H1 (cell line): ENCODE results near the gene CNOT6L. TPM values are rescaled to one million over a fixed set of nuclear protein-coding genes. Genes with fewer than 3 reads are reported as not detected.

ENCODE experiments used
- CTCF ChIA-PET: fragments of 300-600 bp; sonication (Branson Sonifier 250); formaldehyde crosslinking; loops from one replicate; lab custom pipeline; 2021; ENCODE audit not compliant: partially characterized antibody; lab: Charles Lee
- POLR2A ChIA-PET: fragments of 300-600 bp; sonication (Branson Sonifier 250); formaldehyde crosslinking; loops from one replicate; lab custom pipeline; 2021; ENCODE audit warnings: inconsistent platforms; ENCODE audit not compliant: partially characterized antibody; lab: Charles Lee
- DNase-seq, 2 experiments: peaks; one replicate each; pipeline versions ENCODE4 v3.0.0 to v3.0.0-alpha.2; 2010 to 2022; ENCODE audit warnings: low spot score in 2 of 2, low read depth in 1 of 2, mixed read lengths in 1 of 2
- FAIRE-seq: peaks from 2 replicates; lab custom pipeline; 2011; peaks lifted over from hg19 to GRCh38; lab: Jason Lieb, UNC
- H2AFZ ChIP-seq: 2 replicates; pipeline ENCODE4 v1.8.1; 2012; ENCODE audit warnings: low read length, inconsistent platforms
- H2AK5ac ChIP-seq: 2 replicates; pipeline ENCODE4 v1.6.1; 2013; ENCODE audit warnings: low read depth, low read length
- H2BK120ac ChIP-seq: replicated peaks from 2 replicates; pipeline ENCODE3; 2013; ENCODE audit warnings: low read depth, low read length, inconsistent platforms
- H2BK12ac ChIP-seq: 2 replicates; pipeline ENCODE4 v1.6.1; 2013; ENCODE audit warnings: low read depth, low read length
- H2BK15ac ChIP-seq: 2 replicates; pipeline ENCODE4 v1.6.1; 2013; ENCODE audit warnings: low read length
- H2BK20ac ChIP-seq: 2 replicates; pipeline ENCODE4 v1.6.1; 2013; ENCODE audit warnings: low read length
- H2BK5ac ChIP-seq: 2 replicates; pipeline ENCODE4 v1.6.1; 2013; ENCODE audit warnings: low read depth, low read length
- H3K14ac ChIP-seq: 2 replicates; pipeline ENCODE4 v1.6.1; 2013; ENCODE audit warnings: inconsistent platforms; ENCODE audit not compliant: insufficient read length
- H3K18ac ChIP-seq: 2 replicates; pipeline ENCODE4 v1.6.1; 2013; ENCODE audit warnings: low read length; ENCODE audit errors: extremely low read depth
- H3K23ac ChIP-seq: 2 replicates; pipeline ENCODE4 v1.6.1; 2013; ENCODE audit warnings: inconsistent platforms; ENCODE audit not compliant: insufficient read length
- H3K23me2 ChIP-seq: 2 replicates; pipeline ENCODE4 v1.6.1; 2013; ENCODE audit warnings: low read depth, low read length
- H3K27ac ChIP-seq: 2 replicates; pipeline ENCODE4 v1.6.1; 2011; ENCODE audit warnings: low read depth, low read length, inconsistent platforms
- H3K27me3 ChIP-seq, 4 experiments: replicated peaks in 1 of 4; 1 replicate in 1 of 4; 2 replicates in 3 of 4; pipeline versions ENCODE4 v1.6.1 to v1.8.1; 2011 to 2013; ENCODE audit warnings: low read length in 3 of 4, mild to moderate bottlenecking in 3 of 4, inconsistent platforms in 2 of 4, mixed read lengths in 2 of 4, moderate library complexity in 1 of 4; ENCODE audit not compliant: control insufficient read depth in 3 of 4, insufficient read depth in 3 of 4; ENCODE audit errors: extremely low read depth in 1 of 4
- H3K36me3 ChIP-seq, 4 experiments: 2 replicates each; pipeline versions ENCODE4 v1.6.1 to v1.8.1; 2011 to 2013; ENCODE audit warnings: mild to moderate bottlenecking in 4 of 4, low read length in 3 of 4, moderate library complexity in 2 of 4, control low read depth in 1 of 4, inconsistent platforms in 1 of 4; ENCODE audit not compliant: insufficient read depth in 4 of 4, control insufficient read depth in 2 of 4
- H3K4ac ChIP-seq: replicated peaks from 2 replicates; pipeline ENCODE3; 2013; ENCODE audit warnings: low read length, low read depth, mixed read lengths, inconsistent platforms; ENCODE audit not compliant: insufficient read length
- H3K4me1 ChIP-seq, 4 experiments: replicated peaks in 1 of 4; 1 replicate in 1 of 4; 2 replicates in 3 of 4; pipeline versions ENCODE4 v1.6.1 to v1.8.1; 2011 to 2013; ENCODE audit warnings: low read length in 3 of 4, inconsistent platforms in 2 of 4, mixed read lengths in 1 of 4; ENCODE audit not compliant: insufficient read depth in 4 of 4, control insufficient read depth in 3 of 4
- H3K4me2 ChIP-seq, 2 experiments: 2 replicates each; pipeline versions ENCODE4 v1.6.1 to v1.8.1; 2011 to 2013; ENCODE audit warnings: low read depth in 2 of 2, low read length in 2 of 2, control low read depth in 1 of 2, inconsistent platforms in 1 of 2, mild to moderate bottlenecking in 1 of 2; ENCODE audit not compliant: insufficient read depth in 1 of 2
- H3K4me3 ChIP-seq, 4 experiments: fragments of 200-600, 300-600 bp in 1 of 4; sonication (generic), shearing (Covaris generic), sonication (Bioruptor Twin) in 1 of 4; 2 replicates each; pipeline versions ENCODE4 v1.5.1 to v1.8.1; 2011 to 2016; ENCODE audit warnings: low read length in 4 of 4, low read depth in 3 of 4, control low read depth in 2 of 4, inconsistent platforms in 2 of 4, mild to moderate bottlenecking in 2 of 4, mixed read lengths in 1 of 4, moderate library complexity in 1 of 4; ENCODE audit not compliant: insufficient read depth in 2 of 4; ENCODE audit errors: extremely low read depth in 1 of 4
- H3K56ac ChIP-seq: replicated peaks from 2 replicates; pipeline ENCODE3; 2013; ENCODE audit warnings: low read depth, mild to moderate bottlenecking, mixed read lengths, low read length, inconsistent platforms; ENCODE audit not compliant: insufficient read length
- H3K79me1 ChIP-seq: 2 replicates; pipeline ENCODE4 v1.6.1; 2013; ENCODE audit warnings: low read depth, low read length, control low read depth
- H3K79me2 ChIP-seq, 2 experiments: 2 replicates each; pipeline versions ENCODE4 v1.6.1 to v1.8.1; 2012 to 2013; ENCODE audit warnings: low read length in 2 of 2, mild to moderate bottlenecking in 2 of 2, inconsistent platforms in 1 of 2; ENCODE audit not compliant: insufficient read depth in 2 of 2, control insufficient read depth in 1 of 2
- H3K9ac ChIP-seq, 4 experiments: replicated peaks in 1 of 4; 1 replicate in 1 of 4; 2 replicates in 3 of 4; pipeline versions ENCODE4 v1.6.1 to v1.8.1; 2011 to 2013; ENCODE audit warnings: low read depth in 3 of 4, low read length in 3 of 4, control low read depth in 2 of 4, mild to moderate bottlenecking in 2 of 4, moderate library complexity in 2 of 4, inconsistent platforms in 1 of 4; ENCODE audit errors: extremely low read depth in 1 of 4
- H3K9me3 ChIP-seq, 2 experiments: 2 replicates each; pipeline versions ENCODE4 v1.6.1 to v1.8.1; 2012 to 2013; ENCODE audit warnings: mild to moderate bottlenecking in 2 of 2, moderate library complexity in 2 of 2, control low read depth in 1 of 2, inconsistent platforms in 1 of 2, low read depth in 1 of 2, low read length in 1 of 2, mixed read lengths in 1 of 2; ENCODE audit not compliant: insufficient read depth in 2 of 2
- H4K20me1 ChIP-seq, 2 experiments: replicated peaks in 1 of 2; 2 replicates each; pipeline versions ENCODE3 to v1.8.1; 2011 to 2013; ENCODE audit warnings: inconsistent platforms in 2 of 2, low read length in 2 of 2, mild to moderate bottlenecking in 1 of 2; ENCODE audit not compliant: insufficient read depth in 2 of 2, control insufficient read depth in 1 of 2
- H4K5ac ChIP-seq: 2 replicates; pipeline ENCODE4 v1.6.1; 2013; ENCODE audit warnings: low read length, low read depth, mixed read lengths, inconsistent platforms; ENCODE audit not compliant: insufficient read length
- H4K8ac ChIP-seq: 2 replicates; pipeline ENCODE4 v1.8.0; 2013; ENCODE audit warnings: mild to moderate bottlenecking, moderate library complexity, low read length, inconsistent platforms; ENCODE audit not compliant: insufficient read depth; ENCODE audit errors: extremely low read depth
- H4K91ac ChIP-seq: replicated peaks from 2 replicates; pipeline ENCODE3; 2013; ENCODE audit warnings: low read length, mixed read lengths, inconsistent platforms; ENCODE audit not compliant: insufficient read length
- CEBPB ChIP-seq: IDR thresholded peaks from 2 replicates; pipeline ENCODE4 v1.6.1; 2012; ENCODE audit warnings: low read depth, low read length
- POLR2AphosphoS5 ChIP-seq: IDR thresholded peaks from 2 replicates; pipeline ENCODE4 v1.6.1; 2011; ENCODE audit warnings: low read depth, low read length
- RFX5 ChIP-seq: IDR thresholded peaks from 2 replicates; pipeline ENCODE4 v1.6.1; 2011; ENCODE audit warnings: low read depth, low read length, improper control_type of control experiment, borderline replicate concordance
- TAF7 ChIP-seq: optimal IDR thresholded peaks from 2 replicates; pipeline ENCODE3; 2011; ENCODE audit warnings: low read depth, mild to moderate bottlenecking, inconsistent platforms, low read length, moderate library complexity, borderline replicate concordance
- WGBS, 2 experiments: shearing (Covaris generic) in 1 of 2; methylation state at CpG; one replicate each; pipeline versions ENCODE4 v1.1.6 to v1.1.7; 2013 to 2015; ENCODE audit warnings: low lambda C conversion rate in 2 of 2, mixed read lengths in 2 of 2, inconsistent platforms in 1 of 2, low coverage in 1 of 2, missing lambda C conversion rate in 1 of 2; ENCODE audit not compliant: insufficient replicate concordance in 2 of 2, insufficient coverage in 1 of 2, insufficient read length in 1 of 2; ENCODE audit errors: extremely low coverage in 1 of 2, missing lambda C conversion rate in 1 of 2; 5-methylcytosine and 5-hydroxymethylcytosine counted together
- polyA plus RNA-seq, 7 experiments: library from polyadenylated mRNA; depleted of rRNA in 3 of 7; stranded (reverse) in 5 of 7; unstranded in 2 of 7; fragments of >200 nt in 5 of 7; fragments of 200-250 nt in 2 of 7; gene quantifications; 1 replicate in 5 of 7; 2 replicates in 1 of 7; 4 replicates in 1 of 7; pipeline versions ENCODE4 v1.2.1 to v1.2.3, GENCODE V29; 2011 to 2013; ENCODE audit warnings: missing spikeins in 2 of 7, mixed read lengths in 2 of 7
- total RNA-seq: library from RNA; stranded (reverse); fragmentation: NEBNext Ultra II Directional; extraction: Animal tissue kit (Norgen Biotek cat#: 25700); gene quantifications from 2 replicates; pipeline ENCODE4 v1.2.1, GENCODE V29; 2021
- TF ChIP-seq, protein P1 (sequence below), 3 experiments: IDR thresholded peaks; 1 replicate in 2 of 3; 2 replicates in 1 of 3; pipeline versions ENCODE4 v1.5.1 to v1.6.1; 2011; ENCODE audit warnings: low read length in 3 of 3, mild to moderate bottlenecking in 3 of 3, inconsistent platforms in 2 of 3, low read depth in 1 of 3, moderate library complexity in 1 of 3; ENCODE audit not compliant: insufficient read depth in 1 of 3; ENCODE audit errors: control extremely low read depth in 1 of 3

The CNOT6L gene
- total and polyA plus RNA-seq, 2 of the 8 experiments (the other 6 are each of a cell fraction or from before 2014, with no cell fraction given): 2.0 to 22.4 TPM

DNA sequence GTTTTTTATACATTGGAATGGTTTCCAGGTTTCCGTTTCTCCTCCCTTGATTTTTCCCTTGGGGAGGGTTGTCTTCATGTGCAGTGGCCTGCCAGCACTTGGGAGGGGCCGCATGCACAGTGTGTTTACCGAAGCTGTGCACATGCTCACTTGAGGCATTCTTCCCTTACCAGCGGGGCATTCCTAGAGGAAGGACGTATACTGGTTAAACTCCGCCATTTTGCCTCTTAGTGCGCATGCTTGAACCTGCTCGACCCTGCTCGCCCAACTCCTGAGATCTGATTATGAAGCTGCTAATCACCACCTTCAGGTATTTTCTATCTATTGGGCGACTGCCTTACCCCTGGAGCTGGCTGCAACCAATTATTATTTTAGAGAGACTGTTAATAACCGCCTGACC lies 137.4 kb downstream of the CNOT6L start:
- FAIRE-seq (no peak), DNase-seq (no peak)
- Histone ChIP-seq H3K23me2 (peaks cover 3% of the 10 kb centered on the region; the same call in 1 of the 2 replicates), H2BK15ac (no peak overlapping the region), H3K4me1 (no peaks in the 10 kb centered on the region), H3K4ac (no peak overlapping the region), H3K27me3 (no peaks in the 10 kb centered on the region), H3K4me3 (no peak overlapping the region), H3K14ac (no peak overlapping the region), H3K36me3 (no peaks in the 10 kb centered on the region), H4K91ac (no peak overlapping the region), H2AFZ (peak overlapping the region; percentile 73; the same call in 1 of the 2 replicates), H2BK12ac (no peak overlapping the region), H3K27ac (no peak overlapping the region), H2AK5ac (no peak overlapping the region), H3K9ac (no peak overlapping the region), H3K79me1 (no peaks in the 10 kb centered on the region), H3K9me3 (no peaks in the 10 kb centered on the region), H2BK5ac (no peak overlapping the region), H2BK120ac (no peak overlapping the region), H3K23ac (no peak overlapping the region), H3K18ac (no peak overlapping the region), H3K56ac (no peak overlapping the region), H3K79me2 (no peaks in the 10 kb centered on the region), H4K20me1 (no peaks in the 10 kb centered on the region), H3K4me2 (no peak overlapping the region), H2BK20ac (no peak overlapping the region), H4K8ac (no peak overlapping the region), H4K5ac (no peak overlapping the region)
- TF ChIP-seq TAF7 (no peak), CEBPB (no peak), RFX5 (no peak), POLR2AphosphoS5 (no peak)
- TF ChIP-seq, protein P1, sequence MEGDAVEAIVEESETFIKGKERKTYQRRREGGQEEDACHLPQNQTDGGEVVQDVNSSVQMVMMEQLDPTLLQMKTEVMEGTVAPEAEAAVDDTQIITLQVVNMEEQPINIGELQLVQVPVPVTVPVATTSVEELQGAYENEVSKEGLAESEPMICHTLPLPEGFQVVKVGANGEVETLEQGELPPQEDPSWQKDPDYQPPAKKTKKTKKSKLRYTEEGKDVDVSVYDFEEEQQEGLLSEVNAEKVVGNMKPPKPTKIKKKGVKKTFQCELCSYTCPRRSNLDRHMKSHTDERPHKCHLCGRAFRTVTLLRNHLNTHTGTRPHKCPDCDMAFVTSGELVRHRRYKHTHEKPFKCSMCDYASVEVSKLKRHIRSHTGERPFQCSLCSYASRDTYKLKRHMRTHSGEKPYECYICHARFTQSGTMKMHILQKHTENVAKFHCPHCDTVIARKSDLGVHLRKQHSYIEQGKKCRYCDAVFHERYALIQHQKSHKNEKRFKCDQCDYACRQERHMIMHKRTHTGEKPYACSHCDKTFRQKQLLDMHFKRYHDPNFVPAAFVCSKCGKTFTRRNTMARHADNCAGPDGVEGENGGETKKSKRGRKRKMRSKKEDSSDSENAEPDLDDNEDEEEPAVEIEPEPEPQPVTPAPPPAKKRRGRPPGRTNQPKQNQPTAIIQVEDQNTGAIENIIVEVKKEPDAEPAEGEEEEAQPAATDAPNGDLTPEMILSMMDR (IDR thresholded peaks at IDR 0.05; ENCODE audit: control extremely low read depth in 1 of 3, insufficient read depth in 1 of 3, low read depth in 1 of 3, low read length in 3 of 3): no peak
- WGBS, 2 experiments: 96% methylated on average over 11 of the region's 11 CpGs; no CpG with 5 or more reads in 1 of the 2 experiments
- POLR2A ChIA-PET: no interaction called here
- CTCF ChIA-PET: no interaction called here
